ENCODE measurements around the gene SSBP2.

GRCh38 chr5:81750308-81751008 lies 439 bp downstream of the SSBP2 start:
- TF ChIP-seq CTCF (IDR thresholded peaks at IDR 0.05) (no peak), POLR2A (IDR thresholded peaks at IDR 0.05) (no peak)

Measured in prostate gland (tissue), 2 donors.